T1000 (cell line): Measurements from ENCODE around the gene PPP2R5A.
"Not testable (repeated sequence)": the region's sequence is repeated elsewhere in the genome, so short reads cannot be mapped to it uniquely, and the experiment has no call there.

Experiments
- DNase-seq: peaks from one replicate; lab custom pipeline; 2025; ENCODE audit warnings: mixed read lengths; lab: John Stamatoyannopoulos, UW

PPP2R5A gene

DNA sequence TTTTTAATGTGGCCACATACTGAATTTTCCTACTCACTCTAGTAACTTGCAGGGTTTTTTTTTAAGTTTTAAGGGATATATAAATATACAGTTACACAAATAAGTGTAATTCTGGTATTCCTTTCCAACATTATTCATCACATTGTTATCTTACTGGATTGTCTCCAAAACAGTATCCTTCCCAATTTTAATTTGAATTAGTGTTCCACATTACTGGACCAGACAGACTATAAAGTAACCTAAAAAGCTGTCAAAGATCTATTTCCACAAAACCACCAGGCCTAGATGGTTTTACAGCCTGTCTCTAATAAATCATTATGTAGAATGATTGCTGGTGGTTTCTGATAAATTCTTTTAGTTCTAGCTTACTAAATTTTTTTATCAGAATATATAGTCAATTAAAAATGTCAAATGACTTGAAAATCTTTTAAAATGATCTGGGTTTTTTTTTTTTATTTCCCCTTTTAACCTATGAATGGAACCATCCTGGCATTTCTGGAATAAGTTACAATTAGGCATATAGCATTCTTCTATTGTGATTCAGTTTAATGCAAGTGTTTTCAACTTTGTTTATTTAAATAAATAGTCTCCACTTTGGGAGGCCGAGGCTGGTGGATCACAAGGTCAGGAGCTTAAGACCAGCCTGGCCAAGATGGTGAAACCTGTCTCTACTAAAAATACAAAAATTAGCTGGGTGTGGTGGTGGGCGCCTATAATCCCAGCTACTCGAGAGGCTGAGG, 70.2 kb downstream of the PPP2R5A start:
- no peak for DNase-seq

DNA sequence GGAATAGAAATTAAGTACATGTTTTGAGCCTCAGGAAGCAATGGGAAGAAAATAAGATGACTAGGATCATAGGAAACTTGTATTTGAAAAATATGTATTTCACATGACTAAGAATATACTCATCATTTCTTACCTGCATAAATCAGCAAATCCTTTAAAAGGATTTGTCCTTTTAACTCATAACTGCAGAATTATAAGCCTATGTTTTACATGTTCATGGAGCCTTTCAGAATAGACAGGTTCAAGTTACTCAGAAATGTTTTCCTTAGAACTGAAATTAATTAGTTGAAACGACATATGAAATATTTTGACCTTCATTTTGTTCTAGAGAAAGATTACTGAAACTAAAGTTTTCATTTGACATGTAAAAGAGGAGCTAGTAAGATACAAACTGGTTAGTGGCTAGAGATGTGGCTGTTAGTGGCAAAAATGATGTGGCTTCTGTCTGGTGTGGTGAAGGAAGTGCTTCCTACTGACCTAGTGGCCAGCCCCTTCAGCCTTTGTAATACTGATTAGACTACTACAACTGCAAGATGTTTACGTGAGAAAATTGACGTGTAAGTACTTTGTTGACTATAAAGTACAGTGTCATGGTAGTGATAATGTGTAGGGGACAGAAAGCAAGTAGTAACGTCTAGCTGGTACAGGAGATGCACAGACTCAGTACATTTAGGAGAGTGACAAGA, 74.7 kb downstream of the PPP2R5A start:
- DNase-seq, result no peak

DNA sequence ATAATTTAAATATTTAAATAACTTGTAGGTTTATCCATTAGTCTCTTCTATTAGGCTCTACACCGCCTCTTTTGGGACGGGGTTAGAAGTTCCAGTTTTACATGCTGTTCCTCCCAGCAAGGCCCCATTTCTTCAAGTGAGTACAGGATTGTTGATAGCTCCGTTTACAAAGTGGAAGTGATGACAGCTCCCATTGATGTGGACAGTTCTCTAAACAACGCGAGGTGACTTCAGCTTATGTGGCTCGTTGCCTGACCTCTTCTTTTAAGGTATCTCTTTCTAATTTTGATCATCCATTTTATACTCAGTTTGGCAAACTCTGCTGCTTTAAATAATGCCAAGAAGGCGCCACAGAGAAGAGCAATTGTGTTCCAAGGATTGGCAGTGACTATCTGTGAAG, 79.8 kb downstream of the PPP2R5A start:
- DNase-seq, result no peak

DNA sequence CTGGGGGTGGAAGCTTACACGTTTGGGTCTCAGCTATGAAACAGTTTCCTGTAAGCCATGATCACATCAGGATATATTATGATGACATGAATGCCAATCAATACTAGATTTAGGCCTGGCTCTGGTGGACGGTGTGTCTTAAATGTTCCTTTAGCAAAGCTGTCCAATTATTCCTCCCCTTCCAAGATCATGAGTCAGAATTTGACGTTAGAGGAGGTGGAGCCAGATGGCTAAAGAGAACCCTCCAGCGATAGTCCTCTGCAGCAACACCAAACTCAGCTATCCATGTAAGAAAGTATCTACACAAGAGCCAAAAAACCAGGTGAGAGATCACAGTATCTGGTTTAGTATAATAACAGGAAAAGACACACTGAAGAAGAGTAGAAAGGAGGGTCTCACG, 81.7 kb downstream of the PPP2R5A start:
- no peak for DNase-seq

DNA sequence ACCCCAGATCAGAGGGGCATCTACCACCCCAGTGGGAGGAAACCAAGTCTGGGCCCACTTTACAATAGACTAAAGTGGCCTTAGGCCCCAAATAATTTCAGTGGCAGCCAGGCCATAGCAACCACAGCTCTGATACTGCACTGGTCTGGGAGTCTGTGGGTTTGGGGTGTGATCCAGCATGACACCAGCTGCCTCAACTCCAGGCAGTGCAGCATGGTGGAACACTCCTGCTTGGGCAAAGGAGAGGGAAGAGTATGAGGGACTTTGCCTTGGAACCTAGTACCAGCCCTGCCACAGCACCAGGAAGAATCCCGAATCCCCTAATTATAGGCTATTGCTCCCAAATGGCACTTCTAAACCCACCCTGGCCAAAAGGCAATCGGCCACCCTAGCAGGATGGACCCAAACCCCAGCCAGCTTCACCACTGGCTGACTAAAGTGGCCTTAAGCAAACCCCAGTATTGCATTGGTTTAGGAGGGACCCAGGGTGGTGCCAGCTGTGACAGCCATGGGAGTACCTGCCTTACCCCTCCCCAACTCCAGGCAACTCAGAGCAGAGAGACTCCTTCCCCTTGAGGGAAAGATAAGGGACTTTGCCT, 82.4 kb downstream of the PPP2R5A start:
- DNase-seq, result no peak

DNA sequence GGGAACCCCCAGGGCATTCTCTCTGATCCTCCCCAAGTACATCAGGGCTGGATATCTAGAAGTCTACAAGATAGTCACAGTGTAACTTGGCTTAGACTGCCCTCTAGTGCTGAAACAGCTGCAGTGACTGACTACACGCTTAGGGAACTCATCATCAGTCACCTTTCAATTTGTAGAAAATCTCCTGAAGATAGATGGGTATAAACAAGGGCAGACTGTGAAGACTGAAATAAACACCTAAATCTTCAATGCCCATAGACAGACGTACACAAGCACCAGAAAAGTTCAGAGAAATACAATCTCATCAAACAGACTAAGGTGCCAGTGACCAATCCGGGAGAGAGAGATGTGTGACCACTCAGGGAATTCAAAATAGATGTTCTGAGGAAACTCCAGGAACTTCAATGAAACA, 82.9 kb downstream of the PPP2R5A start:
- peak; percentile 28 for DNase-seq

DNA sequence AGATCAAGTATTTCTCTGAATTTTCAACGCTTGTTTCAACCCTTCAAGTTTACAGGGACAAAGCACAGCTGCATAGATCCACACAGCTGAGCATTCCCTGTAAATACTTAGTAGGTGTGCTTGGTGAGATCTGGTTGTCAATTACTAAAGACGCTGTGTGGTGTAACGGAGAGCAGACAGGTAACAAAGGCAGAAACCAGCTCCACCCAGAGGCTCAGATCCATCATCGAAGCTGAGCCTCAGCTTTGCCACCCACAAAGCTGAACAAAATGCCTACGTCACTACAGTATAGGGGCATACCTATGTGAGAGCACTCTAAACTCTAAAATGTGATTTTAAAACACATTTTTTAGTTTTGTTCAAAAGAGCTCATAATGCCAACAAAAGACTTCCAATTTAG, 90.8 kb downstream of the PPP2R5A start:
- DNase-seq, result no peak

DNA sequence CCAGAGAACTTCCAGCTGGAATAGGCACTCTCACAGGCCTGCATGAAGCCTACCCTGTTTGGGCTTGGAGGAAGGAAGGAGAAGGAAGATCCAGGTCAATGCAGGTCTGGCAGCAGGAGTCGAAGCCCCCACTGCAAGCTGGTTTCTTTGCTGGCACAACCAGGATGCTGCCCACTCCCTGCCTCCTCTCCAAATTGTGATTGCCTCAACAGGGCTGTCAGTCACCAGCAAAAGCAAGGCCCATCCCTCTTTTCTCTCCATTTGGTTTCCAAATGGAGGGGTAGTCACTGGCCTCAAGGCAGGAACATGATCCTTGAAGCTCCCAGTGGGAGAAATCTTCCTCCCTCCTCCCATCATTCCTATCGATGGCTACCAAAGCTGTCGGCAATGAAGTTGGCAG, 92.4 kb downstream of the PPP2R5A start:
- DNase-seq, result no peak

DNA sequence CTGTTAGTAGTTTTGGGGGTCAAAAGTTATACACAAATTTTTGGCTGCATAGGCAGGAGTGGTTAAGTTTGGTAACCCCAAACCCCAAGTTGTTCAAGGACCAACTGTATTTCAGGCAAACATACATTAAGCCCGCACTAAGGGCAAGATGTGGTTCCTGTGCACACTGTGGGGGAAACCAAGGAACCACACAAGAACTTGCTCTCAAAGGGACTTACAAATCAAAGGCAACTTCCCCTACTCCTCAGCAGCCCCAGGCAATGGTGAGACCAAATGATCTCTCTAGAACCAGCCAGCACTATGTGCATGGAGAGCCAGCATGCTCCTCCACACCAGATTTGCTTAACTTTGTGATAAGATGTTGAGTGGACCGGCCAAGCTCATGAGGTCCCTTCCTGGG, 94.2 kb downstream of the PPP2R5A start:
- DNase-seq, result no peak

DNA sequence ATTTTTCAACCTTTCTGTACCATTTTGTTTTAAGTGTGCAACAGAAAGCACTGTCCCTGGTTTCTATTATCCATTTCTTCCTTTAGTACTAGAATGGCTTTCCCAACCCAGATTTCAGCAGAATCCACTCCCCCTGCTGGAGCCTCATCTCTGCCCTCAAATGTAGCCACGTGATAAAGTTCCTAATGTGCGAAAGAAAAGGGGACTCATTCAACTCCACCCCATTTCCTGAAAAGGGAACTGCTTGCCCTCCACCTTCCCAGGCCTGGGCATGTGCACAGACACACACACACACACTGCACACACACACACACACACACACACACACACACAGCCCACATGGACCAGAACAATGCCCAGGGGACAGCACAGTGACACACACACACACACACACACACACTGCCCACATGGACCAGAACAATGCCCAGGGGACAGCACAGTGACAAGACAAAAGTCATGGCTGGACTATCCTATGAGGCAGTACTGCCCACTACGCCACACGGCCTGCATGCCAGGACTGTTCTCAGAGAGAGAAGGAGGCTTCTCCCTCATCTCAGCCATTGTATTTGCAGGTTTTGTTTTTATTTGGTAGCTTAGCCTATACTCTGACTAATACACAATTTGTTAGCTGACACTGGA, 96.3 kb downstream of the PPP2R5A start:
- DNase-seq, result no peak

DNA sequence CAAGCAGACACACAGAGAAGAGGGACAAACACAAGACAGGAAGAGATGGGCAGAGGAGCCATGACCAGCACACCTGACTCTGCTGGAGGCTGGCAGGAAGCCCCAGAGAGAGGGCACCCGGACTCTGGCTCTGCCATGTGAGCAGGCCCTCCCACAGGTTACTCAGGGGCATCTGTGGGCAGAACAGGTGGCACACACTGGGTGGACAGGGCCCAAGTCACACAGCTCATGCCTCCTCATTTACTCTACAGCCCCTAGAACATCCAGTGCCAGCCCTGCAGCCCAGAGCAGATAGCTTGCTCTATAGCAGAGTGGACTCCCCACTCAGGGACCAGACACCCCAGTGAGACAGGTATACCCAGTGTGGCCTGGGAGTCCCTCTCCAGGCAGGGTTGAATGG, 100.8 kb downstream of the PPP2R5A start:
- no peak for DNase-seq

DNA sequence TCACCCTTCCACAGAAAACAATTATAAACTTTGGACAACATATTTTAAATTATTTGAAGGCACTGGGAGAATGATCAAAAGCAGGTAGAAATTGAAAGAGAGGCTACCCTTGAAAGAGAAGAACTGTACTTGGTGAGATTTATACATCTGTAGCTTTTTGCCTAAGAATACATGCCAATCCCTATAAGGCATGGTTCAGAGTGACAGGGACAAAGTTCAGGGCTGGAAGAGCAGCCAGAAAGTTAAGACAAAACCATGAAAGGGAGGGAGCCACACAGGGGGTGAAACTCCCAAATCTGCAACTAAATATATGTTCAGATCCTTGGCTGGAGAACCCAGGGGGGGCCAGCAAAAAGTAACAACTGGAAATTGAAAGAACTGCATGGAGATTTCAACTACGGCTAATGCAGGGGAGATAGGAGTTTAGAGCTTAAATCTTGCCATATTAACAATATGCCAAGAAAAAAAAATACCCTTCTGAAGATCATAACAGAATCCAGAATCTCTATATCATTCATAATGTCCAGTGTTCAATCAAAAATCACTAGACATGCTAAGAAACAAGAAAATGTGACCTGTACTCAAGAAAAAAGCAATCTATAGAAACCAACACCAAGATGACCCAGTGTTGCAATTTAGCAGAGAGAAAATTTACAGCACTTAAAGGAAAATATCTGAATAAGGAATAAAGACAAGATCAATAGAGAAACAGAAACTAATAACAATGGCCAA, 103.9 kb downstream of the PPP2R5A start:
- no peak for DNase-seq

DNA sequence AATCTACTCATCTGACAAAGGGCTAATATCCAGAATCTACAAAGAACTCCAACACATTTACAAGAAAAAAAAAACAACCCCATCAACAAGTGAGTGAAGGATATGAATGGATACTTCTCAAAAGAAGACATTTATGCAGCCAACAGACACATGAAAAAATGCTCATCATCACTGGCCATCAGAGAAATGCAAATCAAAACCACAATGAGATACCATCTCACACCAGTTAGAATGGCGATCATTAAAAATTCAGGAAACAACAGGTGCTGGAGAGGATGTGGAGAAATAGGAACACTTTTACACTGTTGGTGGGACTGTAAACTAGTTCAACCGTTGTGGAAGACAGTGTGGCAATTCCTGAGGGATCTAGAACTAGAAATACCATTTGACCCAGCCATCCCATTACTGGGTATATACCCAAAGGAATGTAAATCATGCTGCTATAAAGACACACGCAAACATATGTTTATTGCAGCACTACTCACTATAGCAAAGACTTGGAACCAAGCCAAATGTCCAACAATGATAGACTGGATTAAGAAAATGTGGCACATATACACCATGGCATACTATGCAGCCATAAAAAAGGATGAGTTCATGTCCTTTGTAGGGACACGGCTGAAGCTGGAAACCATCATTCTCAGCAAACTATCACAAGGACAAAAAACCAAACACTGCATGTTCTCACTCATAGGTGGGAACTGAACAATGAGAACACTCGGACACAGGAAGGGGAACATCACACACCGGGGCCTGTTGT, 110.6 kb downstream of the PPP2R5A start:
- not testable (repeated sequence) for DNase-seq

DNA sequence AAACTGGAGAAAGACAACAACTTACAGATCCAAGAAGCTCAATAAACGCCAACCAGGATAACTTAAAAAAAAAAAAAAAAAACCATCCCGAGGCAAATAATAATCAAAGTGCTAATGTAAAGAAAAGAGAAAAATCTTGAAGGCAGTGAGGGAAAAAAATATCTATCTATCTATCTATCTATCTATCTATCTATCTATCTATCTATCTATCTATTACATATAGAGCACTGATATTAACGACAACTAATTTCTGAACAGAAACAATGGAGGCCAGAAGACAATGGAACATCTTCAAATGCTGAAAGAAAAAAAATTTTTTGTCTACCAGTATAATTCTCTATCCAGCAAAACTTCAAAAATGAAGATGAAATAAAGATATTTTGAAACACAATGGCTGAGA, 111.4 kb downstream of the PPP2R5A start:
- DNase-seq, result no peak

DNA sequence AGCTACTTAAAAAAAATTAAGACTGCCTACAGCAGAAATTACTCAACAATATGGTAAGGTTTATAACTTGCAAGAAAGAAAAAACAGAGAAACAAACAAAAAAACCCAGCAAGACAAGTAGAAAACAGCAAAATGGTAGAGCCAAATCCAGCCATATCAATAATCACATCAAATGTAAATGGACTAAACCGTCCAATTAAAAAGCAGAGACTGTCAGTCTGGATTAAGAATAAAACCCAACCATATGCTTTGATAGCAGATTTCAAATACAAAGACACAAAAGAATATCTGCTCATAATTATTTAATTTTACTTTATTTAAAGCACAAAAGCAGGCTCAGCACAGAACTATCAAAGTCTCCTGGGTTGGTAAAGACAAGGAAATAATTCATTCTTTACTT, 112.0 kb downstream of the PPP2R5A start:
- no peak for DNase-seq

DNA sequence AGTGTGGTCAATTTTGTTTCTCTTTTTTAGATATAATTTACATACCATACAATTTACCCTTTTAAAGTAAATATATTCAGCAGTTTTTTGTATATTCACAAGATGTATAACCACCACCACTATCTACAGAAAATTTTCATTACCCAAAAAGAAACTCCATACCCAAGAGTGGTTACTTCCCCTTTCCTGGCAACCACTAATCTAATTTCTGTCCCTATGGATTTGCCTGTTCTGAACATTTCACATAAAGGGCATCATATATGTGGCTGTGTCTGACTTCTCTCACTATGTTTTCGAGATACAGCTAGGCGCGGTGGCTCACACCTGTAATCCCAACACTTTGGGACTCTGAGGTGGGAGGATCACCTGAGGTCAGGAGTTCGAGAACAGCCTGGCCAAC, 115.8 kb downstream of the PPP2R5A start:
- DNase-seq, result no peak

DNA sequence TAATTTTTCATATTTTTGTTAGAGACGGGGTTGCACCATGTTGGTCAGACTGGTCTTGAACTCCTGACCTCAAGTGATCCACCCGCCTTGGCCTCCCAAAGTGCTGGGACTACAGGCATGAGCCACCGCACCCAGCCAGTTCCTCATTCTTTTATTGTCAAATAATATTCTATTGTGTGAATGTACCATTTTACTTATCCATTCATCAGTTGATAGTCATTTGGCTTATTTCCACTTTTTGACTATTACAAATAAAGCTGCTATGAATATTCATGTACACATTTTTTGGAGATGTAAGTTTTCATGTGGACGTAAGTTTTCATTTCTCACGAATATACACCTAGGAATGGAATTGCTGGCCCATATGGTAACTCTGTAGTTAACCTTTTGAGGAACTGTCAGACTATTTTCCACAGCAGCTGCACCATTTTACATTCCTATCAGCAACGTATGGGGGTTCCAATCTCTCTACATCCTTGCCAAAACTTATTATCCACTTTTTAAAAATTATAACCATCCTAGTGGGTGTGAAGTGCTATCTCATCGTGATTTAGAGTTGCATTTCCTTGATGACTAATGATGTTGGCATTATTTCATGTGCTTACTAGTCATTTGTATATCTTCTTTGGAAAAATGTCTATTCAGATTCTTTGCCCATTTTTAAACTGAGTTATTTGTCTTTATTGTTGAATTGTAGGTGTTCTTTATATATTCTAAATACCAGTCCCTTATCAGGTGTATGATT, 116.8 kb downstream of the PPP2R5A start:
- no peak for DNase-seq

DNA sequence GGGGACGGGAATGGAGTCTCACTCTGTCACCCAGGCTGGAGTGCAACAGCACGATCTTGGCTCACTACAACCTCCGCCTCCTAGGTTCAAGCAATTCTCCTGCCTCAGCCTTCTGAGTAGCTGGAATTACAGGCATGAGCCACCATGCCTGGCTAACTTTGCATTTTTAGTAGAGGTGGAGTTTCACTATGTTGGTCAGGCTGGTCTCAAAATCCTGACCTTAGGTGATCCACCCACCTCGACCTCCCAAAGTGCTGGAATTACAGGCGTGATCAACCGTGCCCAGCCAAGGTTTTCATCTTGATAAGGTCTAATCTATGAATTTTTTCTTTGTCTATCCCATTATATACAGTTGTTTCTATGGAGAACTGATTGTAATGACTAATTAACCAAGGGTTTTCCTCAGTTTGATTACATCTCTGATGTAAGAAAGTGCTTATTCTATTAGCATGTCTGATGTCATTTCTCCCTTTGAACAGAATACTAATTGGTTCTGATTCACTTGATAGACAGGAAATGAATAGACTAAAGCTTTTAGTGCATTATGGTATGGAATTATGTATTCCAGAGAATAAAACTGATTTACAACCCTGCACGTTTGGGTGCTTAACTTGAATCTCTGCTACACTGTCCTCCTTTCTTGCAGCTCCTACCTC, 117.6 kb downstream of the PPP2R5A start:
- no peak for DNase-seq

DNA sequence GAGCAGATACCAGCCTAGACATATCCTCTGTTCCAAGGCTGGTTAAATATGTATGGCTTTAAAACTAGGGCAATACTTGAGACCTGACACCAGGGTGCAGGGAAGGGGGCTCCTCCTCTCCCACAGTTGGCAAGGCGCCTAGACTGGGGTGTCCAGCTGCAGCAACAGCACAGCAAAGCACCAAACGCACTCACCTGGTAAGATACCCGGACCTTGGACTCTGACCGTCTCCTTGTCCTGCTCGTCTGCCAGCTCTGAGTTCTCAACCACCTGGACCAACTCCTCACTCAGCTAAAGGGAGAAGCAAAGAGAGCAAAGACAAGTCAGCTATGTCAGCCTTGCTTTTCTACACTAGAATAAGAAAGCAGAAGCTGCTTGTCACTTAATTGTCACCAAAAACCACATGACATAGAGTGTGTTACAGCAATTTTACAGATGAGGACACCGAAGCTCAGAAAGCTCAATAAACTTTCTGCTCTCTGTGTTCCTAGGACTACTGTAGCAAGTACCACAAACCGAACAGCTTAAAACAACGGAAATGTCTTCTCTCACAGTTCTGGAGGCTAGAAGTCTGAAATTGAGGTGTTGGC, 125.1 kb downstream of the PPP2R5A start:
- DNase-seq, result no peak
